GM19238 (cell line): ENCODE data around the gene IP6K3.

Experiments
- DNase-seq: peaks from one replicate; pipeline ENCODE4 v3.0.0; 2011; ENCODE audit warnings: low spot score; ENCODE audit not compliant: insufficient read length

The IP6K3 gene

GRCh38 chr6:33705955-33706725, 40.6 kb downstream of the IP6K3 start:
- no peak for DNase-seq

DNA sequence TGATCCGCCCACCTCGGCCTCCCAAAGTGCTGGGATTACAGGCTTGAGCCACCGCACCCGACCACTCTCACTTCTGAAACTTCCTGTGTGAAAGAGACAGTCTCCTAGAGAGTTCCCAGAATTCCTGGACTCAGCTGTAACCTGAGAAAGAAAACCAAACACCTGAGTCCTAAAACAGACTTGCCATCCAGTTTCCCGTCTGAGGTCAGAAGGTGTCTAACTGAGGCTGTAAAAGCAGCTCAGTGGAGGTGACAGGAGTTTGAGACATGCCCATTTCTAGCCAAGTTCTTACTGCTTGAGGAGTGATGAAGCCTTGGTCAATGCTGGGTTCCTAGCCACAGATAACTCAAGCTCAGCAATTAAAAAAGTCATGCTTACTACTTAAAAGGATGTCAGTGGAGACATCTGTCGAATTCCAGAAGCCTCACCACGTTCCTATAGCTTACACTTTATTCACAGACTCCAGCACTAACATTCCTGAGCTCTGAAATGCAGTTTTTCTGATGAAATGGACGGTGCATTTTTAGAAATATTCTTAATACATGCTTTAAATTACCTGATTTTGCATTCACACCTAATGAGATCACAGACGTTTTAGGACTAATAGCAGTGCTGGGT, 41.3 kb downstream of the IP6K3 start:
- DNase-seq, result no peak

- no peak for DNase-seq
These were observed 42.3 kb downstream of the IP6K3 start for GRCh38 chr6:33704215-33705066.

DNA sequence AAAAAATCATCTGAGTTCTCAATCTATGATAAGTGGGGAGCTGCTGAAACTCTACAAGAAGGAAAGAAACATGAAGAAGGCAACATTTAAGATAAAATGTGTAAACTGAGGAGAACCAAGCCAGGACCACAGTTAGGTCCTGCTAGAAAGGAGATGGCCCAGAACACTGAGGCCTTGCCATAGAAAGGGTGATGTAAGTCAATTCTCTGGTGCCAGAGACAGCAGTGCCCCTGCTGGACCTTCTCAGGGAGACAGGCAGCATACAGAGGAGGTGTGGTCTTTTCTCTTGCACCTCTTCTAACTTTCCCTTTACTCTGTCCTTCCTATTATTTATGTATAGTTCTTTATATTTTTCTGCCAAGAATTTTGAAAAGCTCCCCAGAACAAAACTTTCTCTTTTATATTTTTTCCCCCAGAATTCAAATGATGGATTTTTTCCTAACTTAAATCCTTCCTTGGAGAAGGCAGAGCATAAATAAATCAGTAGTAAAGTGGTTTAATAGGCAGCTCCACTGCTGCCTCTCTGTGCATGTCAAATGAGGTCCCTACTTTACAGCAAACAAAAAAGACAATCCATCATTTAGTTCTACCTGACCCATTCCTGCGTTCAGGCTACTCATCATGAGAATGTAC, 44.2 kb downstream of the IP6K3 start:
- peak; percentile 39 for DNase-seq

DNA sequence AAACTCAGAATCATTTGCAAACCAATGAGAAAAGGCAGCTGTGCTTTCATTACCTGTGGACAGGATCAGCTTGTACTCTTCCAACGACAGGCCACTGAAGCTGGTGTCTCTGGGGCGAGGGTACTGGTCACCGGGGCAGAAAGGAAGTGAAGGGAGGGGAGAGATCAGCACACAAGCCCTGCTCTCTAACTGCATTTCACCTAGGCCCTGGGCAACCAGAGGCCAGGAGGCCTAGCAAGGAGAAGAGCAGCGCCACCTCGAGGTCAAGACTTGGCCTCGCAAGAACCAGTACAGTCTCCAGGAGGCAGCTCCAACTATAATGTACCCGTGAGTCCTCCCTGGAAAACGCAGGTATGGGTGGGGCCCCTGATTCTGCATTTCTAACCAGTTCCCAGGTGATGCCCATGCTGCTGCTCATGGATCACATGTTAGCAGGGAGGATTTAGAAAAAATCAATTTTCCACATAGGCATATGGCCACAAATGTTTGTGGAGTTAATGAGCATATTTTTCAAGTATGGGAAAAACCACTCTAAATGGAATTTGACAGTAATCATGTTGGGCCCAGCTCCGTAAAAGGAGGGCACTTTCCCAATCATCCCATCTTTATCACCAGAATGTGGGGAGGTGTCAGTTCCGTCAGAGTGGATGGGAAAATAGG, 46.2 kb downstream of the IP6K3 start:
- peak; percentile 53 for DNase-seq

DNA sequence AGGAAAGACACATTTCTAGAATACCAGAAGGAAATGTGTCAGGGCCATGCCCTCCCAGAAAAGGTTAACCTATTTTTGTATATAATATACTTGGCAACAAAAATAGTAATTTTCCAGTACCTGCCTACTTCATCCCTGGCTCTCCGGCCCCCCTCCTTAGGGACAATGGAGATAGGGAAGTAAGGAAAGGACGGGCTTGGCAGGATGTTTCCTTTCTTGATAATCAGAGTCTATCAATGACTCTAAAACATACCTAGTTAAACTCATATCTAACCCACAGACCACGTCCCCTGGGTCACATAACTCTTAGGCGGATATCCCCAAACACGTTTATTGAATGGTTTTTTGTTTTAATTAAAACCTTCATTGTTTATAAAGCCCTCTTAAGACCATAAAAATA, 47.0 kb downstream of the IP6K3 start:
- no peak for DNase-seq

- no peak for DNase-seq
These were observed 47.6 kb downstream of the IP6K3 start for GRCh38 chr6:33699131-33699530.

- no peak for DNase-seq
These were observed 48.2 kb downstream of the IP6K3 start for GRCh38 chr6:33698494-33698893.

- DNase-seq, result no peak
These were observed 48.9 kb downstream of the IP6K3 start for GRCh38 chr6:33697845-33698244.

DNA sequence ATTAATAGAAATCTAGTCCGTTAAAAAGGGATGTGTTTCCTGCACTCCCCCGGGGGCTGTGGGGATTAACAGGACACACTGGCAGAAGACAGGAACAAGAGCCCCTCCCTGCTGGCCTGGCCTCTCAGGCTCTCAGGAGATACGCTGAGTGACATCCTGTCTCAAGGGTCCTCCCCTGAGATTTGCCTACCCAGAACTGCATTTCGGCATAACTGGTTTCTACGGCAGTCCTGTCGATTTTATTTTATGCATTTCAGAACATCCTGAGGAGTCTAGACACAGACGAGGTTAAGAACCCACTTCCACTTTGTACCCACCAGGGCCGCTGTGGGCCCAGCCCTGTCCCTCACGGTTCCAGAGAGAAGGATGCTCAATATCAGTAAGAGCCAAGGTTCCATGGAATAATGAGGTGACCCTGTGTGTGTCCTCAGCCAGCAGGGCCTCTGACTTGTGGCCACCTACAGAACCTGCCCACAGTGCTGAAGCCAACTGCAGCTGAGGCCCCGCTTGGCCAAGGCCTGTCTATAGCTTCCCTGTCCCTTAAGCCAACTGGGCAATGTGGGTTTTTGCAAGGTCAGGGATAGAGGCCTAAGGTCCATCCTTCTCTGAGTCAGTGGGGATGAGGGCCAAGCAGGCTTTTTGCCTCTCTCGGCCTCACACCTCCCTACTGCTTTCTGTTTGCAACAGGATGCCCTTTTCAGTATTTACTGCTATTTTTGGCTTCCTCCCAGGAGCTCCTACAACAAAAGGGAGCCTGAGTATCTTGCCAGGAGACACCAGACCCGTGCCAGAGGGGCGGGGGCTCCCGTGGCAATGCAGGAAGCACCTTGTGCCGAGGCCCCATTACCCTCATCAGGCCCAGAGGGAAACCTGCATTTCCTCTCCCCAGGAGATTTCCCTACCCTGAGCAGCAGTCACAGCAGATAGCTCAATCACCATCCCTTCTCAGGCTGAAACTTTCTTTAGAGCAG, 49.9 kb downstream of the IP6K3 start:
- peak; percentile 48 for DNase-seq

- no peak for DNase-seq
These were observed 50.6 kb downstream of the IP6K3 start for GRCh38 chr6:33696076-33696475.

DNA sequence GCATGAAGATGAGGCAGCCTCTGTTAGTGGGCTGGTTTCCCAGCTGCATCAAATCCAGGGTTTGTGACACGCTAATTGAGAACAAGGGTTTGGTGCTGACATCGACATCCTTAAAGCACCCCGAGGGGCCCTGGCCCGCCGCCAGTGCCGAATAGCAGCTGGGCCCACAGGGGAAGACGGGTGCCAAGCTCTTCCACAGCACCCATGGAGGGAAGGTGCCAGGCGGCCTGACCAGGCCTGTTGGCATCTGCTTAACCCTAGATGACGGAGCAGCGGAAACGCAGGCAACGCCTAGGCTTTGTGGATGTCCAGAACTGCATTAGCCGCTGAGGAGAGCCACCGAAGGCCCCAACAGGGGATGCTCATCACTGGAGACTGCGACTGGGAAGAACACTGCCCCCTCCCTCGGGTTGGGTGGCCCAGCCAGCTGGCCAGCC, 51.2 kb downstream of the IP6K3 start:
- DNase-seq, result no peak

DNA sequence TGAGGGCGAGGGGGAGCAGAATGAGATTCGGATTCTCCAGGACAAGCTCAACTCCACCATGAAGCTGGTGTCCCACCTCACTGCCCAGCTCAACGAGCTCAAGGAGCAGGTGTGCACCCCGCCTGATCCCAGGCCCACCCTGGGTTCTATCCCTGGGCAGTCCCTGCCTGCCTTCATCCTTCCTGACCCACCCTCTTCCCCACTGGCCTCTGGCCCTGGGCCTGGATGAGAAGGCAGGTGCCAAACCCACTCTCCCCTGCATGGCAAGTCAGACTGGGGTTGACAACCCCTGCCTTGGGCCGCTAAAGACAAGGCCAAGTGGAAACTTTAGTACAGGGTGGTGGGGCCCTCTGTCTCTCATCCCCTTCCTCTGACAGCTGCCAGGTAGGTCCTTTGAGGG, 51.7 kb downstream of the IP6K3 start:
- no peak for DNase-seq

DNA sequence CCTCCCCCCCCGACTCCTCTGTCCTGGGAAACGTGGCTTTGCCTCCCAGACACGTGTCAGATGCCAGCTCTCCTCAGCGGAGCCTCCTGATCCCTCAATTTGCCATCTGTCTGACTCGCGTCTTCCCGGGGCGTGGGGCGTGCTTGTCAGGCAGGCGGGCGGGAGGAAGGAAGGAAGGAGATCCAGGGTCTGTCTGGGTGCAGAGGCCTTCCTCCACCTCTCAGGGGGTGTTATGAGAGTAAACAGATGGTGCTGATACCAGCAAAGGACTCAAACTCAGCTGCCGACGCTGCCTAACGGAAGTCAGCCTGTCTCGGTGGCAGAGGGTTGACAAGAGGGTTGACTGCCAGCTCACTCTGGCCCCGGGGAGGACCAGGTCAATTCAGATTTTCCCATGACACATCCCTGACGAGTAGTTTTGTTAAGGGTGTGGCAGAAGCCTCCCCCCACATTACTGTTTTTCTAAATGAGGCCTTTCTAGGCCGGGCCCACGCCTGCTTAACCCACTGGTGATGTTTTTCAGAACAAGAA, 52.2 kb downstream of the IP6K3 start:
- no peak for DNase-seq

GRCh38 chr6:33693186-33694105, 53.3 kb downstream of the IP6K3 start:
- no peak for DNase-seq

- DNase-seq, result peak; percentile 50
These were observed 53.9 kb downstream of the IP6K3 start for GRCh38 chr6:33692760-33693158.

DNA sequence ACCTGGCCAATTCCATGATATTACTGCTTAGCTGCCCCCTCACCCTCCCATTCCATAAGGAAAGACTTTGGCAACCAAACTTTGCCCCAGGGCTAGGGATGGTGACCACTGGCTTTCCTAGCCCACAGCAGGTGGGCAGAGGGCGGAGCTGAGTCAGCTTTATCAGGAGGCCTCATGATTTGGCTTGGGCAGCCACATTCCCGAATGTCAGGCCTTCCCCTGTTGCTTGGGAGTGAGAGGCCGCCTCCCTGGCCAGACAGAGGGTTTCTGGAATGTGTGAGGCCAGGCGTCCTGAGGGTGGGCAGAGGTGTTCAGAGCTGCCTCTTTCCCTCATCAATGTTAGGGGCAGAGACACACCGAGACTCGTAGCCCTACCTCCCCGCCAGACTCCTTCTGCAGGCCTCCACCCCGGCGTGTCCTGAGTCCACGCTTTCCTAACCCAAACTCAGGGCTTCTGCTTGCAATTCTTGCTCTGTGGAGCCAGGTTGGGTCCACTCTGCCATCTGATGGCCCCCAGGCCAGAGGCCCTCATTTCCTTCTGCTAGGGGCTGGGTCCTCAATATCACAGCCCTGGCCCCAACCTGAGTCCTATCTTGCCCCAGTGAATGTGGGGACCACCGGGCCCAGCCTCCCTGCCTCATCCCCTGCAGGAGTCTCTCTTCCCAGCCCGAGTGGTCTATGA, 54.5 kb downstream of the IP6K3 start:
- no peak for DNase-seq

GRCh38 chr6:33691456-33692077, 55.1 kb downstream of the IP6K3 start:
- no peak for DNase-seq
